GM23248 (cell line): Measurements from ENCODE around the gene APAF1. TPM values are rescaled to one million over a fixed set of nuclear protein-coding genes. Genes with fewer than 3 reads are reported as not detected.
"Not testable (repeated sequence)": the region's sequence is repeated elsewhere in the genome, so short reads cannot be mapped to it uniquely, and the experiment has no call there.

Source experiments
- DNase-seq: peaks from one replicate; pipeline ENCODE4 v3.0.0-alpha.2; 2015
- H2AFZ ChIP-seq: fragments of 200-600 bp; sonication (generic); 2 replicates; pipeline ENCODE4 v1.6.1; 2016; ENCODE audit warnings: antibody characterized with exemption
- H3F3A ChIP-seq: fragments of 200-600 bp; sonication (generic); 2 replicates; pipeline ENCODE4 v1.6.1; 2016; ENCODE audit warnings: mild to moderate bottlenecking, antibody characterized with exemption, mixed run types; ENCODE audit not compliant: insufficient read depth
- H3K27ac ChIP-seq: fragments of 200-600 bp; sonication (generic); 2 replicates; pipeline ENCODE4 v1.5.1; 2016; ENCODE audit warnings: mild to moderate bottlenecking
- H3K27me3 ChIP-seq: fragments of 200-600 bp; sonication (generic); replicated peaks from 2 replicates; pipeline ENCODE4 v1.6.1; 2016; ENCODE audit warnings: mild to moderate bottlenecking; ENCODE audit not compliant: insufficient read depth
- H3K36me3 ChIP-seq: fragments of 200-600 bp; sonication (generic); 2 replicates; pipeline ENCODE4 v1.6.1; 2016; ENCODE audit warnings: low read depth, mild to moderate bottlenecking
- H3K4me1 ChIP-seq: fragments of 200-600 bp; sonication (generic); 2 replicates; pipeline ENCODE4 v1.6.1; 2016; ENCODE audit warnings: mild to moderate bottlenecking; ENCODE audit not compliant: insufficient read depth
- H3K4me2 ChIP-seq: fragments of 200-600 bp; sonication (generic); one replicate; pipeline ENCODE4 v1.6.1; 2016; ENCODE audit warnings: mild to moderate bottlenecking; ENCODE audit not compliant: unreplicated experiment
- H3K4me3 ChIP-seq: fragments of 200-600 bp; sonication (generic); 2 replicates; pipeline ENCODE4 v1.5.1; 2016; ENCODE audit warnings: mild to moderate bottlenecking
- H3K79me2 ChIP-seq: fragments of 200-600 bp; sonication (generic); 2 replicates; pipeline ENCODE4 v1.6.1; 2016; ENCODE audit warnings: mild to moderate bottlenecking; ENCODE audit not compliant: insufficient read depth
- H3K9ac ChIP-seq: fragments of 200-600 bp; sonication (generic); 2 replicates; pipeline ENCODE4 v1.6.1; 2016; ENCODE audit warnings: mild to moderate bottlenecking
- H3K9me2 ChIP-seq: fragments of 200-600 bp; sonication (generic); 2 replicates; pipeline ENCODE4 v1.6.1; 2016; ENCODE audit warnings: mixed run types, mild to moderate bottlenecking, moderate library complexity; ENCODE audit not compliant: insufficient read depth
- H3K9me3 ChIP-seq: fragments of 200-600 bp; sonication (generic); one replicate; pipeline ENCODE4 v1.6.1; 2017; ENCODE audit warnings: low read depth
- H4K20me1 ChIP-seq: fragments of 200-600 bp; sonication (generic); 2 replicates; pipeline ENCODE4 v1.6.0; 2016; ENCODE audit not compliant: insufficient read depth
- EZH2 ChIP-seq: fragments of 200-600 bp; sonication (generic); IDR thresholded peaks from 2 replicates; pipeline ENCODE4 v1.6.1; 2018; ENCODE audit warnings: antibody characterized with exemption, mild to moderate bottlenecking; ENCODE audit not compliant: insufficient read depth, poor library complexity, severe bottlenecking
- EZH2phosphoT487 ChIP-seq: fragments of 200-600 bp; sonication (generic); IDR thresholded peaks from 2 replicates; pipeline ENCODE4 v1.6.1; 2018; ENCODE audit warnings: antibody characterized with exemption, moderate library complexity, mild to moderate bottlenecking, low read depth; ENCODE audit not compliant: insufficient read depth
- WGBS, 2 experiments: methylation state at CpG; one replicate each; pipeline ENCODE4 v1.1.6; 2015 to 2017; ENCODE audit warnings: low lambda C conversion rate in 2 of 2, low coverage in 1 of 2; ENCODE audit errors: missing lambda C conversion rate in 2 of 2; 5-methylcytosine and 5-hydroxymethylcytosine counted together
- in situ Hi-C: fragments of 300-500 bp; cut with MboI; formaldehyde crosslinking; loops from 2 replicates; pipeline ENCODE4 v1.15.0; 2020
- polyA plus RNA-seq: library from polyadenylated mRNA; unstranded; fragments of >200 nt; fragmentation: Nextera tagmentation; extraction: Ambion mirVana; gene quantifications from 2 replicates; pipeline ENCODE4 v1.2.1, GENCODE V29; 2016
- total RNA-seq: library from RNA; depleted of rRNA; stranded (reverse); fragments of >200 nt; shearing (Covaris generic); gene quantifications from 2 replicates; pipeline ENCODE4 v1.2.3, GENCODE V29; 2014; rRNA removed

The APAF1 gene
- 23.4 and 24.5 TPM in 2 replicates for total RNA-seq
- polyA plus RNA-seq = 6.8 and 8.3 TPM in 2 replicates

GRCh38 chr12:98644712-98645571 is at the start of gene APAF1, which contains the start of gene IKBIP:
APAF1 (plus strand) TSS chr12:98645290; CDS start chr12:98648360, 3,070 bp downstream.
IKBIP (minus strand) TSS chr12:98644788; CDS start chr12:98644701, 87 bp downstream.
- Histone ChIP-seq H3K9ac (peak within 1 kb of the TSS; percentile 99), H3K27ac (peak within 1 kb of the TSS; percentile 99), H4K20me1 (no peaks in the 10 kb centered on the region), H3K9me3 (no peaks in the 10 kb centered on the region), H3F3A (peaks cover 9% of the 10 kb centered on the region), H3K9me2 (no peaks in the 10 kb centered on the region), H3K79me2 (peaks cover 95% of the 10 kb centered on the region), H3K27me3 (no peaks in the 10 kb centered on the region), H3K4me2 (peak within 1 kb of the TSS; percentile 93), H2AFZ (peak within 1 kb of the TSS; percentile 83), H3K4me1 (peaks cover 21% of the 10 kb centered on the region), H3K4me3 (peak within 1 kb of the TSS; percentile 86), H3K36me3 (peaks cover 11% of the 10 kb centered on the region; the same call in 1 of the 2 replicates)
- in situ Hi-C loops = loop anchor here (10.0 kb wide), 1 partner anchor 220 kb away; no protein-coding TSS in a partner anchor
- DNase-seq = peak; percentile 99
- TF ChIP-seq EZH2 = no peak
- no peak for TF ChIP-seq EZH2phosphoT487
- 0 to 1% methylated on average over 76 to 78 of the region's 91 CpGs for WGBS, 2 experiments

- in situ Hi-C loops, H3K4me3 ChIP-seq, H3K27ac ChIP-seq, H2AFZ ChIP-seq, DNase-seq, H3K9ac ChIP-seq, H3K9me2 ChIP-seq, H3K27me3 ChIP-seq, H3K9me3 ChIP-seq: not testable (repeated sequence)
- Histone ChIP-seq H3K79me2 (peaks cover 80% of the 10 kb centered on the region), H3K4me1 (peaks cover 15% of the 10 kb centered on the region; the same call in 1 of the 2 replicates), H3F3A (peaks cover 68% of the 10 kb centered on the region), H4K20me1 (peaks cover 18% of the 10 kb centered on the region; the same call in 1 of the 2 replicates), H3K4me2 (peak overlapping the region; percentile 93), H3K36me3 (peaks cover 70% of the 10 kb centered on the region)
- WGBS, 2 experiments = 61 to 72% methylated on average over 5 of the region's 5 CpGs
Measured at GRCh38 chr12:98597313-98597712, 47.8 kb upstream of the APAF1 start.

GRCh38 chr12:98601924-98602323 is 43.2 kb upstream of the APAF1 start:
- H3K9ac ChIP-seq = no peak overlapping the region
- H3F3A ChIP-seq = peaks cover 90% of the 10 kb centered on the region
- H3K79me2 ChIP-seq = peaks cover 46% of the 10 kb centered on the region
- WGBS, 2 experiments = 96 to 100% methylated on average over 8 of the region's 8 CpGs
- no peak for TF ChIP-seq EZH2
- TF ChIP-seq EZH2phosphoT487 = no peak
- DNase-seq = no peak
- no peak overlapping the region for H3K4me2 ChIP-seq
- no peaks in the 10 kb centered on the region for H4K20me1 ChIP-seq
- no peak overlapping the region for H3K4me3 ChIP-seq
- no peaks in the 10 kb centered on the region for H3K9me3 ChIP-seq
- in situ Hi-C loops = no loop called here
- no peaks in the 10 kb centered on the region for H3K9me2 ChIP-seq
- H3K27me3 ChIP-seq = no peaks in the 10 kb centered on the region
- H3K27ac ChIP-seq = no peak overlapping the region
- H3K4me1 ChIP-seq = no peaks in the 10 kb centered on the region; the same call in 1 of the 2 replicates
- peaks cover 75% of the 10 kb centered on the region for H3K36me3 ChIP-seq
- no peak overlapping the region for H2AFZ ChIP-seq

- Histone ChIP-seq H3K79me2 (peaks cover 2% of the 10 kb centered on the region; the same call in 1 of the 2 replicates), H3K36me3 (peaks cover 29% of the 10 kb centered on the region), H3K4me1 (no peaks in the 10 kb centered on the region), H3K9me3 (no peaks in the 10 kb centered on the region), H3K9ac (no peak overlapping the region), H3K9me2 (no peaks in the 10 kb centered on the region), H3K27me3 (no peaks in the 10 kb centered on the region), H4K20me1 (no peaks in the 10 kb centered on the region), H3K4me2 (no peak overlapping the region), H2AFZ (no peak overlapping the region), H3K4me3 (no peak overlapping the region), H3K27ac (0 out of 2 replicates have a peak overlapping the region, but pooled peaks have one; percentile 0), H3F3A (peaks cover 62% of the 10 kb centered on the region)
- WGBS, 2 experiments = 49 to 64% methylated on average over 2 of the region's 2 CpGs
- no peak for TF ChIP-seq EZH2phosphoT487
- in situ Hi-C loops = no loop called here
- DNase-seq = peak; percentile 17
Measured at GRCh38 chr12:98606359-98606988, 38.6 kb upstream of the APAF1 start.
